NCI-H146 treated with DMSO at 0.1 percent for 48 hours (cell line): ENCODE measurements around the gene OR52L1.

Experiments
- DNase-seq: peaks from one replicate; lab custom pipeline; 2025; ENCODE audit not compliant: unreplicated experiment; lab: John Stamatoyannopoulos, UW

OR52L1 gene

DNA sequence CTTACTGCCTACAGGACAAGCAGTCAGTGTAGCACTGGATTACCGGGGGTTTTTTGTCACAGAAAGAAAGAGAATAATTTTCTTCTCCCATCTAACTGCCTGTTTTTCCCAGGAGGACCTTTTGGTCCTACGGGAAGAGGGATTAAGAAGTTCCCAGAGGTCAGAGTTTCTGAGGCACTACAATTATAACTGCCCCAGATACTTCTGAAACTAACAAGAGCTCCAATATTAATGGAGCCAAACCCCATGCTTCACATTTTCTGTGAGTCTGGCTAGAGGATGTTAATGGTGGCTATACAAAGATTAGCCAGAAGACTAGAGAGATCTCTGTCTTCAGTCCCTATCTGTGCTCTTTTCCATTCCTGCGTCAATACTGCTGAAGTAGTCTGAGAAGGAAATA lies 44.8 kb downstream of the OR52L1 start, which contains the start of gene OR56A3:
Gene OR56A3, plus strand, starts transcription at position 301 of the 400 bp plus-strand sequence. CDS start 5,096 bp downstream, outside the sequence.
- DNase-seq = no peak

GRCh38 chr11:5940748-5941147 lies 46.0 kb downstream of the OR52L1 start:
- DNase-seq = no peak

- peak; percentile 9 for DNase-seq
Measured at GRCh38 chr11:5938603-5938965, 48.2 kb downstream of the OR52L1 start.

DNA sequence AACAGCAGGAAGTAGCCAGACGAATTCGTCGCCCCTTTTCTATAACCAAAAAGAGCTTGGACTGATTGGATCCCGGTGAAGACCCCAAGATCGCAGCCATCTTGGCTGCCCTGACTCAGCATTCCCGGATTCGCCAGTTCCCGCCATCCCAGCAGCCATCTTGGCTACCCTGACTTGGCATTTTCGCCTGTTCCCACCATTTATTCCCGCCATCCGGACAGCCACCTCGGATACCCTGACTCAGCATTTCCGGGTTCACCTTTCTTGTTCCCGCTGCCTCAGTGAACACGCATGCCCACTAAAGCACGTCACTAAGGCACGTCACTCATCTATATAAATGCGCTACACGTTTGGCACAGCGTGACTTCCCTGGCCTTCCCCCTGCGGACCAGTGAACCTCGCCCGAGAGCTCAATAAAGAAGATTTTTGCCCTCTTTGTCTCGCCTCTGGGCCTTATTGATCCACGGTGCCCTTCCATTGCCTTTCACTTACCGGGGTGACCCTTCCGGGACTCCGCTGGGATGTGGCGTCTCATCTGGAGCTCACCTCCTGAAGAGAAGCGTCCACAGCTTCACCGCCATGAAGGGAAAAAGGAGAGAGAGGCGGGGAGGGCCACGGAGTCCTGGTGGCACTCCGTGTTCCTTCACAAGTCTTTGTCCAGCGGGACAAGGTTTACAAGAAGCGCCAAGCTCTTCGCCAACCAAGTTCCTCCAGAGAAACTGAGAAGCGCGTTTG lies 48.8 kb downstream of the OR52L1 start:
- no peak for DNase-seq
